PC-9 (cell line): Measurements from ENCODE around the gene C5orf58.

Experiments
- CTCF ChIP-seq: fragments of 200-600 bp; sonication (generic); conservative IDR thresholded peaks from 2 replicates; pipeline ENCODE4 v1.6.1; 2017; ENCODE audit warnings: mixed run types, antibody characterized with exemption, mild to moderate bottlenecking, moderate library complexity
- EZH2 ChIP-seq: fragments of 200-600 bp; sonication (generic); IDR thresholded peaks from 2 replicates; pipeline ENCODE4 v1.8.0; 2017; ENCODE audit warnings: antibody characterized with exemption, low read depth

- no peak for TF ChIP-seq CTCF
- TF ChIP-seq EZH2 = no peak
Measured at GRCh38 chr5:170283296-170283695, 50.5 kb downstream of the C5orf58 start.
